ENCODE results near the gene TRAPPC14.
A peak's percentile ranks its signal among the peaks of the same experiment; 100 is the strongest.
"Not testable (repeated sequence)": the region's sequence is repeated elsewhere in the genome, so short reads cannot be mapped to it uniquely, and the experiment has no call there.

The TRAPPC14 gene

DNA sequence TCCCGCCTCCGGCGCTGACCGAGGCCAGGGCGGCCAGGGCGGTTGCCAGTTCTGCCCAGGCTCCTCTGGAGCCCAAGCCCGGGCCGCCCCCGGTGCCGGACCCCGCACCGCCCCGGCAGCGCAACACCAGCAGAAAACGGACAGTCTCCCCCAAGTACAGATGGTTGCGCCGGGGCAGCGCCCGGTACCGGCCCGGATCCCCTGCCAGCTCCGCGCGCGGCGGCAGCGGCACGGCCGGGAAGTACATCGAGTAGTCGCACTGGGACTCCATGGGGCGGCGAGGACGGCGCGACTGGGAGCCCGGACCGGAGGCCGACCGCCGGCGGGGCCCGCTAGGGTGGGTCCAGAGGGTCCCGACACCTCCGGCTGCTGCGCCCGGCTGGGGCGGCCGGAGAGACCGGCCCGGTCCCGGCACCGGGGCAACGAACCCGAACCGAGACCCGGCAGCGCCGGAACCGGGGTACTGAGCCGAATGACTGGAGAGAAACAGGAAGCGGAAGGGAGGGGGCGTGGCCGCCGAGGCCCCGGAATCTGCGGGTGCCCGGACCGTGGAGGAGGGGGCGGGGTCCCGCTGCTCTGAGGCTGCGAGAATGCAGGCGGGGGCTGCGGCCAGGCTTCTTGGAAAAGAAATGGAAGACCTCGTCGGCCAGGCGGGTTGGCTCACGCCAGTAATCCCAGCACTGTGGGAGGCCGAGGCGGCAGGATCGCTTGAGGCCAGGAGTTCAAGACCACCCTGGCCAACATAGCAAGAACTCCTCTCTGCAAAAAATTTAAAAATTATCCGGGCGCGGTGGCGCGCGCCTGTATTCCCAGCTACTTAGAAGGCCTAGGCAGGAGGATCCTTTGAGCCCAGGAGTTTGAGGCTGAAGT, at the start of gene TRAPPC14:
TRAPPC14 (minus strand) TSS at position 495 of the 870 bp plus-strand sequence; CDS start at position 271, 224 bp downstream.
- DNase-seq (ENCODE audit: low read depth in 4 of 4, low spot score in 1 of 4), result peak; percentile 82 to 97 (median 90)

DNA sequence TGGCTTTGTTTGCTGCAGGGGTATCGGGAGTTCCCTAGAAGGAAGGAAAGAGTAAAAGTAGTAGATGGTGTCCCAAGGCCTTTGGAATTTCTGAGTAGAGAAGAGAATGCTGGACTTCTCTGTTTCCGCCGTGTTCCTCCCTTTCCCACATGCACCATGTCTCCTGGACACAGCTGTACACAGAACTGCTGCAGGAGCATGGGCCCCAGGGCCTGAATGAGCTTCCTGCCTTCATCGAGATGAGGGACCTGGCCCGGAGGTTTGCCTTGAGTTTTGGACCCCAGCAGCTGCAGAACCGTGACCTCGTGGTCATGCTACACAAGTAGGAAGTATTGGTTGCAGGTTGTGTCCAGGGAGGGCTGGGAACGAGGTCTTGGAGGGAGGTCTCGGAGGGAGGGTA, 45.9 kb upstream of the TRAPPC14 start:
- no peak for DNase-seq (ENCODE audit: low read depth in 4 of 4, low spot score in 1 of 4)

DNA sequence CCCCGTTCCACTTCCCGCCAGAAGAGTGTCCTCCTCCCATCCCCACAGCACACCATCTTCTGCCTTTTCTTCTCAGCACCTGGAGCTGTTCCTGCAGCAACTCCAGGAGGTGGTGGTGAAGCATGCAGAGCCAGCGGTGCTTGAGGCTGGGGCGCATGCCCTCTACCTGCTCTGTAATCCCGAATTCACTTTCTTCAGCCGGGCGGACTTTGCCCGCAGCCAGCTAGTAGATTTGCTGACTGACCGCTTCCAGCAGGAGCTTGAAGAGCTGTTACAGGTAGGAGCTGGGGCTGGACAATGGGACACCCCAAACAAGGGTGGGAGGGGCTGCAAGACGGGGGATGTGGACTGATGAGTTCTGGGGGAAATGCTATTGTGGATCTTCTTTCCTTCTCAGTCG, 42.2 kb upstream of the TRAPPC14 start:
- no peak for DNase-seq (ENCODE audit: low read depth in 4 of 4, low spot score in 1 of 4)

DNA sequence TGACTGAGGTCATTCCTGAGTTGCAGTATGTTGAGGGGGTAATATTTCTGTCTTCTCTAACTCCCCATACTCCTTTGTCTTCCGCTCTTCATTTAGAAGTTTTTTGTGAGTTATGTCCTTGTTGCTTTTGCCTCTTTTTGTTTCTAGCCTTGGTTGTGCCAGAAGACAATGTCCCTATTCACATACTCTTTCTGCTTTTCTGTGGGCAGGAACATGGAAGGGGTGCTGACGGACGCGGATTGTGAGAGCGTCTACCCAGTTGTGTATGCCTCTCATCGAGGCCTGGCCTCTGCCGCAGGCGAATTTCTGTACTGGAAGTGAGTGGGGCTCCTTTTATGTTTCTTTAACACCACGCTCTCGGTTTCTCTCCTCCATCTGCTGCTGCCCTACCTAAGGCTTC, 39.7 kb upstream of the TRAPPC14 start:
- no peak for DNase-seq (ENCODE audit: low read depth in 4 of 4, low spot score in 1 of 4)

GRCh38 chr7:100195901-100196322, 37.4 kb upstream of the TRAPPC14 start:
- DNase-seq (ENCODE audit: low read depth in 4 of 4, low spot score in 1 of 4), result not testable (repeated sequence)

GRCh38 chr7:100195222-100195621, 36.7 kb upstream of the TRAPPC14 start:
- no peak for DNase-seq (ENCODE audit: low read depth in 4 of 4, low spot score in 1 of 4)

GRCh38 chr7:100192969-100193368, 34.4 kb upstream of the TRAPPC14 start:
- no peak for DNase-seq (ENCODE audit: low read depth in 4 of 4, low spot score in 1 of 4)

- DNase-seq (ENCODE audit: low read depth in 4 of 4, low spot score in 1 of 4), result not testable (repeated sequence)
Observed at GRCh38 chr7:100192281-100192862, 33.8 kb upstream of the TRAPPC14 start.

DNA sequence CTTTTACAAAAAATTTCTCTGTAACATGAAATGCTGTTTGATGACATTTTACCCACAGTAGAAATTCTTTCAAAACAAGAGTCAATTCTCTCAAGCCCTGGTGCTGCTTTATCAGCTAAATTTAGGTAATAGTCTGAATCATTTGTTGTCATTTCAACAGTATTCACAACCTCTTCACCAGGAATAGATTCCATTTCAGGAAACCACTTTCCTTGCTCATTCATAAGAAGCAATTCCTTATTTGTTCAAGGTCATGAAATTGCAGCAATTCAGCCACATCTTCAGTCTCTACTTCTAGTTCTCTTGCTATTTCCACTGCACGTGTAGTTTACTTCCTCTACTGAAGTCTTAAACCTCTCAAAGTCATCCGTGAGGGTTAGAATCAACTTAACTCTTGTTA, 33.3 kb upstream of the TRAPPC14 start:
- no peak for DNase-seq (ENCODE audit: low read depth in 4 of 4, low spot score in 1 of 4)

DNA sequence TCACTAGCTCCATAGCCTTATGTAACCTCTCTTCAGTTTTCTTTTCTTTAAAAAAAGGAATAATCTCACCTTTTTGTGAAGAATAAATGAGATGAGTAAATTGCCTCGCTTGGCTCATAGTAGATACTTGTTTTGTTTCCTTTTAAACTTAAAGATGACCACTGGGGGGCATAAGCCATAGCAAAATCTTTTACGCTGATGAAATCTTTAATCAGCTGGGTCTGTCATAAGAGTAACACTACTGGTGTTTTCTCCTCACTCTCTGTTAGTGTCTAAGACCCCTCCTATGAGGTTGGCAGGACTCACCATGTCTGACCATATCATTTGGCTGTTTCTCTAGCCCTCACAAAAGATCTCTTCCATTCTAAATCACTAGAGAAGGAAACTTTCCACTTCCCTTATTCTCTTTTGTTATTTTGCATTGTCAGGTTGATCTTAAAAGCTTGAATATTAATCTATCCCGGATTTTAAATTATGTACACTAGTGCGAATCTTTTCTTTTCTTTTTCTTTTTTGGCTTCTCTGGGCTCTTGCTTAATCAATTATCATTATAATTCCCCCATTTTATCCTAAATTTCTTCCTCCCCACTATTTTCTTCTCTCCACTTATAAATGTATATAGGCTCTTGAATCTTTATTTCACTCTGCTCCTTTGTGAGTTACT, 31.7 kb upstream of the TRAPPC14 start:
- DNase-seq (ENCODE audit: low read depth in 4 of 4, low spot score in 1 of 4), result no peak

- no peak for DNase-seq (ENCODE audit: low read depth in 4 of 4, low spot score in 1 of 4)
Observed at GRCh38 chr7:100189061-100189460, 30.5 kb upstream of the TRAPPC14 start.

GRCh38 chr7:100185726-100186125, 27.2 kb upstream of the TRAPPC14 start:
- no peak for DNase-seq (ENCODE audit: low read depth in 4 of 4, low spot score in 1 of 4)

DNA sequence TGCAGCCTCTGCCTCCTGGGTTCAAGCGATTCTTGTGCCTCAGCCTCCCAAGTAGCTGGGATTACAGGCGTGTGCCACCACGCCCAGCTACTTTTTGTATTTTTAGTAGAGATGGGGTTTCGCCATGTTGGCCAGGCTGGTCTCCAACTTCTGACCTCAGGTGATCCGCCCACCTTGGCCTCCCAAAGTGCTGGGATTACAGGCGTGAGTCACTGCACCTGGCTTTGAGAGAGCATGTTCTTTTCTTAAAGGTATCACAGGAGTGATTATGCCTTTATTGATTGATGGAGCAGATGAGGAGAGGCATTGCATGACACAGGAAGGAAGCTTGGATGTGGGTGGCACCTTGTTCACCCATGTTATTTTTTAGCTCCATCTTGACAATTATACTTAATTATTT, 24.6 kb upstream of the TRAPPC14 start:
- not testable (repeated sequence) for DNase-seq (ENCODE audit: low read depth in 4 of 4, low spot score in 1 of 4)

GRCh38 chr7:100182616-100183015, 24.1 kb upstream of the TRAPPC14 start:
- DNase-seq (ENCODE audit: low read depth in 4 of 4, low spot score in 1 of 4), result not testable (repeated sequence)

- not testable (repeated sequence) for DNase-seq (ENCODE audit: low read depth in 4 of 4, low spot score in 1 of 4)
Observed at GRCh38 chr7:100180084-100180483, 21.6 kb upstream of the TRAPPC14 start.

GRCh38 chr7:100177045-100178001, 18.8 kb upstream of the TRAPPC14 start, which contains the start of the genes GPC2 and STAG3:
GPC2 (minus strand) TSS chr7:100177381; CDS start chr7:100177199, 182 bp downstream.
STAG3 (plus strand) TSS chr7:100177918; CDS start chr7:100180557, 2,639 bp downstream.
- peak; percentile 92 to 98 (median 96) for DNase-seq (ENCODE audit: low read depth in 4 of 4, low spot score in 1 of 4)

DNA sequence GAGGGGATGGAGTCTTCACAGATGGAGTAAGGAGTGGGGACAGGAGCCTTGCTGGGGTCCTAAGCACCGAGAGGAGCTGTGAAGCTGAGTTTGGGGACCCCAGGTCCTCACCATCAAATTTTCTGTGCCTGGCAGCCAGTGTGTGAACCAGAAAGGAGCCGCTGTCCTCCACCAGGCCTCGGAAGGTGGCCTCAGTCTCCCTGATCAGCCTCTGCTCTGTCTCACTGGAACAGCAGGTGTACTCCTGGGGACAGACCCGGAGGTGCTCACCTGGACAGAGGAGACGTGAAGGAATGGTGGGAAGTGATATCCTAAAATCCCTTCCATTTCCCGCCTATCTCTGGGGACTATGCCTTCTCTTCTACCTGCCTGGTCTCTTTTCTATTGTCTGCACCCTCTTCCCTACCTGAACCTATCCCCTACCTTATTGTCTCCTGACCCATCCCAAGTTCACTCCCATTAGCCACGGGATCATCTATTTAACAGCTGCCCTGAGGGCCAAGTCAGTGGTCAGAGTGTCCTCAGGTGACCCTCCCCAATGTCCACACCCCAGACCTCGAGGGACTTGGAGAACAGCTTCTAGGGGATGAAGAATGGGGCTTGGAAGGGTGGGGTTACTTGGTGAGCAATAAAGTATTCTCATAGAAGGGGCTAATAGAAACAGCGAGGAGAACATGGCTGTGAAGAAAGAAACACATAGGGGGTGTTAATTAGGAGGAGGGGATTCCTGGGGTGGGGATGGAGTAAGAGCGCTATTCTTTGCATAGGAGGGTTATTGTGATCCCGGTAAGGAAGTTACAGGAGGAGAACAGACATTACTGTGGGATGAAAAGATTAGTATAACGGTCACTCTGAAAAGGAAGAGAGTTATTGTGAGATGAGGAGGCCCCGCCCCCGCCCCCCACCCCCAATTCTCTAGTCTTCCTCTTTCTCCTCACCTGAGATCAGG, 17.8 kb upstream of the TRAPPC14 start:
- no peak for DNase-seq (ENCODE audit: low read depth in 4 of 4, low spot score in 1 of 4)

- DNase-seq (ENCODE audit: low read depth in 4 of 4, low spot score in 1 of 4), result no peak
Observed at GRCh38 chr7:100175296-100175935, 16.9 kb upstream of the TRAPPC14 start.

DNA sequence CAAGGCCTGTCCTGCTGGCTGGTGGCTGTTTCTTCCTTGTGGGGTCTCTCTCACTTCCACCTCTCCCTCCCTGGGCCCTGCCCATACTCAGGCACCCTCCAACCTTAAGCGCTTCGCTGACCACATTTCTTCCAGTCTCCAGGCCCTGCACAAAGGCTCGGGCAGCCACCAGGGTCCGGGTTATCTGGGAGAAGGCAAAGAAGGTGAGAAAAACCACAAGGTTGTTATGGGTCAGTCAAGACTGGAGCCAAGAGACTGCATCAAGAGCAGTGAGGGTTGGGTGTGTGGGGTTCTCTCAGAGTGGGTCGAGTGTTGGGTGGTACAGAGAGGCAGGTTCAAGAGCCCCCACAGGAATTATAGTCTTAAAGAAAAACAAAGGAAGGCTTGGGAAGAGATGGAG, 16.1 kb upstream of the TRAPPC14 start:
- no peak for DNase-seq (ENCODE audit: low read depth in 4 of 4, low spot score in 1 of 4)
